WTC11 (cell line): ENCODE measurements around the gene GIGYF1. TPM values are rescaled to one million over a fixed set of nuclear protein-coding genes. Genes with fewer than 3 reads are reported as not detected.
A peak's percentile ranks its signal among the peaks of the same experiment; 100 is the strongest.

Experiments
- ATAC-seq: fragments of 200-7000 bp; cut with Tn5 transposase; 2 replicates; pipeline ENCODE4 v1.10.0; 2021; ENCODE audit warnings: mild to moderate bottlenecking, moderate library complexity
- CTCF ChIA-PET: fragments of 300-600 bp; sonication (Branson Sonifier 250); formaldehyde crosslinking; loops from one replicate; lab custom pipeline; 2021; ENCODE audit warnings: antibody characterized with exemption; lab: Charles Lee
- POLR2A ChIA-PET: fragments of 350-600 bp; sonication (Branson Sonifier 250); formaldehyde crosslinking; loops from one replicate; lab custom pipeline; 2021; ENCODE audit warnings: antibody characterized with exemption; lab: Charles Lee
- DNase-seq: peaks from one replicate; pipeline ENCODE4 v3.0.0; 2021; ENCODE audit warnings: low spot score
- H3K27ac Mint-ChIP-seq: 2 replicates; pipeline ENCODE4 v1.8.0; 2021; ENCODE audit warnings: mixed read lengths
- H3K27me3 Mint-ChIP-seq: 2 replicates; pipeline ENCODE4 v1.8.0; 2021; ENCODE audit warnings: low read depth, mild to moderate bottlenecking, moderate library complexity, mixed read lengths
- H3K36me3 Mint-ChIP-seq: 2 replicates; pipeline ENCODE4 v1.8.0; 2021; ENCODE audit warnings: mixed read lengths
- H3K4me1 Mint-ChIP-seq: 2 replicates; pipeline ENCODE4 v1.8.0; 2022; ENCODE audit warnings: mixed read lengths
- H3K4me3 Mint-ChIP-seq: 2 replicates; pipeline ENCODE4 v1.8.0; 2021; ENCODE audit warnings: mild to moderate bottlenecking, moderate library complexity, mixed read lengths
- H3K9me3 Mint-ChIP-seq: 2 replicates; pipeline ENCODE4 v1.8.0; 2021; ENCODE audit warnings: mixed read lengths
- CREB1 ChIP-seq: sonication (generic); formaldehyde crosslinking; IDR thresholded peaks from 2 replicates; pipeline ENCODE4 v1.8.0; 2023; ENCODE audit warnings: mild to moderate bottlenecking, missing genetic modification reagents
- CTCF ChIP-seq: fragments of 200-600 bp; IDR thresholded peaks from 2 replicates; pipeline ENCODE4 v1.8.0; 2022; ENCODE audit warnings: antibody characterized with exemption
- E2F4 ChIP-seq: sonication (generic); formaldehyde crosslinking; IDR thresholded peaks from 2 replicates; pipeline ENCODE4 v1.8.1; 2022; ENCODE audit warnings: low read depth, mild to moderate bottlenecking, moderate library complexity, missing genetic modification reagents, borderline replicate concordance
- FOXP1 ChIP-seq: sonication (generic); formaldehyde crosslinking; IDR thresholded peaks from 2 replicates; pipeline ENCODE4 v1.8.0; 2022; ENCODE audit warnings: missing genetic modification reagents, mild to moderate bottlenecking, moderate library complexity, borderline replicate concordance
- NFATC4 ChIP-seq: fragments of 250-450 bp; sonication (Bioruptor Pico); IDR thresholded peaks from 2 replicates; pipeline ENCODE4 v1.9.0; 2021; ENCODE audit warnings: mild to moderate bottlenecking
- USF2 ChIP-seq: sonication (generic); formaldehyde crosslinking; IDR thresholded peaks from 2 replicates; pipeline ENCODE4 v1.8.1; 2023; ENCODE audit warnings: mild to moderate bottlenecking, missing genetic modification reagents, moderate library complexity
- ZBTB21 ChIP-seq: sonication (generic); formaldehyde crosslinking; IDR thresholded peaks from 2 replicates; pipeline ENCODE4 v1.8.1; 2023; ENCODE audit warnings: mild to moderate bottlenecking, missing genetic modification reagents, borderline replicate concordance
- ZBTB43 ChIP-seq: sonication (generic); formaldehyde crosslinking; IDR thresholded peaks from 2 replicates; pipeline ENCODE4 v1.8.1; 2023; ENCODE audit warnings: mild to moderate bottlenecking, missing genetic modification reagents
- ZNF138 ChIP-seq: sonication (generic); formaldehyde crosslinking; conservative IDR thresholded peaks from 2 replicates; pipeline ENCODE4 v1.8.1; 2022; ENCODE audit warnings: mild to moderate bottlenecking, moderate library complexity, missing genetic modification reagents
- ZNF219 ChIP-seq: sonication (generic); formaldehyde crosslinking; IDR thresholded peaks from 2 replicates; pipeline ENCODE4 v1.8.0; 2023; ENCODE audit warnings: missing genetic modification reagents, mild to moderate bottlenecking, borderline replicate concordance
- ZNF425 ChIP-seq: fragments of 250-450 bp; sonication (Bioruptor Pico); conservative IDR thresholded peaks from 2 replicates; pipeline ENCODE4 v1.9.0; 2021; ENCODE audit warnings: mild to moderate bottlenecking
- ZNF512 ChIP-seq: sonication (generic); formaldehyde crosslinking; IDR thresholded peaks from 2 replicates; pipeline ENCODE4 v1.8.1; 2022; ENCODE audit warnings: missing genetic modification reagents, borderline replicate concordance
- ZNF532 ChIP-seq: fragments of 250-450 bp; sonication (Bioruptor Pico); IDR thresholded peaks from 2 replicates; pipeline ENCODE4 v1.9.0; 2021; ENCODE audit warnings: mild to moderate bottlenecking, borderline replicate concordance
- total RNA-seq: library from RNA; stranded (reverse); gene quantifications from 3 replicates; pipeline ENCODE4 v1.2.3, GENCODE V29; 2021

Gene GIGYF1
- total RNA-seq, 1 experiment from 2014 or later = 130 TPM

- peaks cover 29% of the 10 kb centered on the region for H3K4me1 Mint-ChIP-seq
- no peak for ATAC-seq
- no peaks in the 10 kb centered on the region for H3K27me3 Mint-ChIP-seq
- peak overlapping the region; percentile 76 for H3K27ac Mint-ChIP-seq
- DNase-seq = no peak
- CTCF ChIA-PET = interaction anchor here (0.6 to 8.5 kb wide), 10 partner anchors 11 to 103 kb away, joined by 3 to 108 read pairs (median 5); partner anchors contain the start of genes FBXO24, LRCH4, MOSPD3 and PCOLCE
- peaks cover 32% of the 10 kb centered on the region for H3K36me3 Mint-ChIP-seq
- POLR2A ChIA-PET = interaction anchor here (0.6 to 1.4 kb wide), 2 partner anchors 12 to 16 kb away, joined by 3 to 4 read pairs; no protein-coding TSS in a partner anchor
- TF ChIP-seq ZBTB21 (CRISPR knock-in tag) = no peak
- 0 out of 2 replicates have a peak, but pooled peaks have one; percentile 18 for TF ChIP-seq FOXP1
- TF ChIP-seq USF2 (CRISPR knock-in tag) = no peak
- no peak for TF ChIP-seq CTCF
- no peaks in the 10 kb centered on the region for H3K9me3 Mint-ChIP-seq
- no peak overlapping the region for H3K4me3 Mint-ChIP-seq
Observed at GRCh38 chr7:100689230-100690135, 4.6 kb downstream of the GIGYF1 start.

GRCh38 chr7:100688326-100688860 is 5.7 kb downstream of the GIGYF1 start:
- no peak for DNase-seq
- Mint-ChIP-seq H3K4me1 (peaks cover 29% of the 10 kb centered on the region), H3K9me3 (no peaks in the 10 kb centered on the region), H3K27me3 (no peaks in the 10 kb centered on the region), H3K27ac (peak overlapping the region; percentile 76), H3K4me3 (no peak overlapping the region), H3K36me3 (peaks cover 34% of the 10 kb centered on the region)
- ATAC-seq = no peak
- TF ChIP-seq ZNF219 (CRISPR knock-in tag) (no peak), FOXP1 (no peak)
- ChIA-PET CTCF (interaction anchor here (1.6 kb wide), 1 partner anchor 86 kb away, joined by 6 read pairs; the partner anchor contains the start of gene PCOLCE), POLR2A (interaction anchor here (1.4 kb wide), 1 partner anchor 11 kb away, joined by 4 read pairs; no protein-coding TSS in a partner anchor)

- Mint-ChIP-seq H3K9me3 (no peaks in the 10 kb centered on the region), H3K27ac (no peak overlapping the region), H3K4me3 (no peak overlapping the region), H3K36me3 (peaks cover 31% of the 10 kb centered on the region), H3K27me3 (no peaks in the 10 kb centered on the region), H3K4me1 (peaks cover 25% of the 10 kb centered on the region)
- no peak for DNase-seq
- ChIA-PET POLR2A (no interaction called here), CTCF (interaction anchor here (0.6 kb wide), 1 partner anchor 58 kb away, joined by 5 read pairs; no protein-coding TSS in a partner anchor)
- no peak for ATAC-seq
- no peak for TF ChIP-seq ZNF138 (CRISPR knock-in tag)
- no peak for TF ChIP-seq CREB1 (CRISPR knock-in tag)
- TF ChIP-seq ZNF425 = no peak
- no peak for TF ChIP-seq E2F4 (CRISPR knock-in tag)
- no peak for TF ChIP-seq ZBTB43
- no peak for TF ChIP-seq ZNF532 (CRISPR knock-in tag)
- no peak for TF ChIP-seq ZNF512
- no peak for TF ChIP-seq NFATC4
Observed at GRCh38 chr7:100687751-100688300, 6.2 kb downstream of the GIGYF1 start.
